Activated T-helper 9 cell treated with anti-CD3 and anti-CD28 coated beads, Interleukin-2, amount 50 U/mL, for 16 hours (primary cell): ENCODE results near the gene MMP25.

ENCODE experiments used
- DNase-seq: peaks from one replicate; pipeline ENCODE4 v3.0.0-alpha.2; 2020; ENCODE audit warnings: low read depth

The MMP25 gene

GRCh38 chr16:3095869-3096268 is 49.5 kb downstream of the MMP25 start:
- peak; percentile 37 for DNase-seq

DNA sequence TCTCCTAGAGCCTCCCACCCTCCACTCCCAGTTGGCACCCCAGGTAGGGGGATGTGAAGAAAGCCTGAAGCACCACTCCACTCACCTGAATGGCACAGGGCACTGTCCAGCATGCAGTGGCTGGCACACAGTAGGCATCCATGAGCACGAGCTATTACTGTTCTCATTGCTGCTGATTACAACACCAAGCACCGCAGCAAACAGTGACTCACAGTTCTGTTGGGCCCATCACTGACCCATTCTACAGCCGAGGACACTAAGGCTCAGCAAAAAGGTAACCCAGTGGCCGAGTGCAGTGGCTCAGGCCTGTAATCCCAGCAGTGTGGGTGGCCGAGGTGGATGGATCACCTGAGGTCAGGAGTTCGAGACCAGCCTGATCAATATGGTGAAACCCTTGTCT is 50.0 kb downstream of the MMP25 start:
- no peak for DNase-seq

GRCh38 chr16:3097266-3097665 is 50.9 kb downstream of the MMP25 start:
- DNase-seq = no peak

DNA sequence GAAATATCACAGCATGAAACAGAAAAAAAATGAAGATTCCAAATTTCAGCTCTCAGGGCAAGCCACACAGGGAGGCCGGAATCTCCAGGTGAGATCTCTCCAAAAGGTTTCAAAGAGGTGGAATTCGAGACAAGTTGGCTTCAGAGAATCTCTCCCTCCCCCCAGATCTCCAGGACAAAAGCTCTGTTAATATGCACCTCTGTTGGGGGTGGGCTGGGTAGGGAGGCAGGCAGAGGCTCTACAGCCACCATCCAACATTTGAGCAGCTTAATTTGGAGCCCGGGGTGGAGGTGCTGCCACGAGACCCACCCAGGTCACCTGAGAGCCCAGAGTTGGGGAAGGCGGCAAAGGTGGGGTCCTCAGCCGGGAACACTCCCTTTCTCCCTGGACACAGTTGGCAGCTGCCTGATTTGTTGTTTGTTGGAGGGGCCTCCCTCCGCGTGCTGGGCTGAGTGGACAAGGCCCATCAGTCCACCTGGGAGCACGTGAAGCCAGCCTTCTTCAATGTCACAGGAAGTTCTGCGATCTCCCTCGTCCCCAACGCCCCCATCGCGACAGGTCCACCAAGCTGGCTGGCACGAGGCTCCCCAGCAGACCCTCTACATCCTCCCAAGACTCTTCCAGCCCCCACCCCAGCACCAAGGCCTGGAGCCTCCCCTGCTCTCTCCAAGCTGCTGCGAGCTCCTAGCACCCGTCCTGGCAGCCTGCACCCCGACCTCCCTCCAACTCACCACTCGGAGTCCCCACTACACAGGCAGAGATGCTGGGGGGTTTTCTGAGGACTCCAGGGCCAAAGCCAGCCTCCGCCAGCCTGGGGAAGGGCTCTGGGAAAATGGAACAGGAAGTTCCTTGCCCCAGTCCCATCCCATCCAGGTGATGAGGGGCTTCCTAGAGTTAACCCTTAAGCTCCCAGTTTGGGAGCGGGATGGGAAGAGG is 52.4 kb downstream of the MMP25 start, which contains the start of gene ZSCAN10:
TSS of gene ZSCAN10 (minus strand) at position 836 of the 936 bp plus-strand sequence. CDS start 6,357 bp downstream, outside the sequence.
- no peak for DNase-seq

- DNase-seq = no peak
These were observed 53.0 kb downstream of the MMP25 start for GRCh38 chr16:3099395-3099731.

GRCh38 chr16:3099732-3100499 is 53.6 kb downstream of the MMP25 start:
- DNase-seq = peak; percentile 91

- no peak for DNase-seq
These were observed 54.9 kb downstream of the MMP25 start for GRCh38 chr16:3101018-3101840.

DNA sequence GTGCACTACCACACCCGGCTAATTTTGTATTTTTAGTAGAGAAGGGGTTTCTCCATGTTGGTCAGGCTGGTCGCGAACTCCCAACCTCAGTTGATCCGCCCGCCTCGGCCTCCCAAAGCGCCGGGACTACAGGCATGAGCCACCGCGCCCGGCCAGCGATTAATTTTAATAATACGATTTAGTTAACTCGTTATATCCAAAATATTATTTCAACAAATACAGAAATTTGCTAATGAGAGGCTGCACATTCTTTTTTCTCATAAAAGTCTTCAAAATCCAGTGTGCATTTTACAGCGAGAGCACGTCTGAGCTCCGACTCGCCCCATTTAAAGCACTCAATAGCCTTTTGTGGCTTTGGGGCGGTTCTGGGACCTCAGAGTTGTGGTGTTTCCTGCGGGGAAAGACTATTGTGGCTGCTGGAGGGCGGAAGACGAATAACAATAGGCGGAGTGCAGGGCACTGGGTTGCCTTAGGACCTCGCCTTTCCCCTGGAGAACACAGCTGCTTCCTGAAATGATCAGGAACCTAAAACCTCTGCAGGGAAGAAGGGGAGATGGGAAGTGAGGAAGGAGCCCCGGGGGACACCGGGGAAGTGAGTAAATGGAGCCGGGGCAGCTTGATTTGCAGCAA is 55.6 kb downstream of the MMP25 start:
- DNase-seq = no peak

- DNase-seq = peak; percentile 91
These were observed 60.0 kb downstream of the MMP25 start for GRCh38 chr16:3106205-3106928.
